Posterior vena cava (tissue), 2 donors: ENCODE measurements around the gene TBC1D23. TPM values are rescaled to one million over a fixed set of nuclear protein-coding genes. Genes with fewer than 3 reads are reported as not detected.
A peak's percentile ranks its signal among the peaks of the same experiment; 100 is the strongest.
"Not testable (repeated sequence)": the region's sequence is repeated elsewhere in the genome, so short reads cannot be mapped to it uniquely, and the experiment has no call there.

Experiments used
- DNase-seq: peaks from one replicate; pipeline ENCODE4 v3.0.0-alpha.2; 2020; ENCODE audit warnings: low spot score
- intact Hi-C, 2 donors: fragments of 100-400 bp; cut with DNase I; formaldehyde crosslinking; loops; one replicate each; pipeline versions ENCODE4 v1.14.1 to v1.14.2; 2022 to 2023
- total RNA-seq, 2 donors: library from RNA; stranded (reverse); fragmentation: NEBNext Ultra II Directional; extraction: Animal tissue kit (Norgen Biotek cat#: 25700); gene quantifications; one replicate each; pipeline ENCODE4 v1.2.1, GENCODE V29; 2021
- donor health status: DM: yes; HTN: yes; CAD: no.
- donor health status: DM: yes; HTN: yes; CAD: no.

TBC1D23 gene
- total RNA-seq, 2 donors from 2014 or later, result 45.5 to 54.6 TPM

DNA sequence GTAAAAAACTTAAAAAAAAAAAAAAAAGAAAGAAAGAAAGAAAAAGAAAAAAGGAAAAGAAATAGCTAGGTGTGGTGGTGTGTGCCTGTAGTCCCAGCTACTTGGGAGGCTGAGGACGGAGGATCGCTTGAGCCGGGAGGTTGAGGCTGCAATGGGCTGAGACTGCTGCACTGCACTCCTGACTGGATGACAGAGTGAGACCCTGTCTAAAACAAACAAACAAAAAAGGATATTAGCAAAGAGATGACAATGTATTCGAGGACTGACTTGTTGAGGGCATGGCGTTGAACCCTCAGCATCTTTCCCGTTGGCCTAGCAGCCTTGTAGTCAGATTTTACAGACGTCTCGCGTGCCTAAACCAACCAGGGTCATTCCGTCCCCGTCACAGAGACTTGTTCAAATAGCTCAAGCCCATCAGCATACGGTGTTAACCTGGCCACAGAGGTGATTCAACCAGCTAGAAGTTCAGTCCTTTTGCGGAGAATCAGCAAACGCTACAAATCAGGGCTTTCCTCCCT is 73.2 kb downstream of the TBC1D23 start:
- DNase-seq, result no peak
- intact Hi-C loops, result no loop called here

DNA sequence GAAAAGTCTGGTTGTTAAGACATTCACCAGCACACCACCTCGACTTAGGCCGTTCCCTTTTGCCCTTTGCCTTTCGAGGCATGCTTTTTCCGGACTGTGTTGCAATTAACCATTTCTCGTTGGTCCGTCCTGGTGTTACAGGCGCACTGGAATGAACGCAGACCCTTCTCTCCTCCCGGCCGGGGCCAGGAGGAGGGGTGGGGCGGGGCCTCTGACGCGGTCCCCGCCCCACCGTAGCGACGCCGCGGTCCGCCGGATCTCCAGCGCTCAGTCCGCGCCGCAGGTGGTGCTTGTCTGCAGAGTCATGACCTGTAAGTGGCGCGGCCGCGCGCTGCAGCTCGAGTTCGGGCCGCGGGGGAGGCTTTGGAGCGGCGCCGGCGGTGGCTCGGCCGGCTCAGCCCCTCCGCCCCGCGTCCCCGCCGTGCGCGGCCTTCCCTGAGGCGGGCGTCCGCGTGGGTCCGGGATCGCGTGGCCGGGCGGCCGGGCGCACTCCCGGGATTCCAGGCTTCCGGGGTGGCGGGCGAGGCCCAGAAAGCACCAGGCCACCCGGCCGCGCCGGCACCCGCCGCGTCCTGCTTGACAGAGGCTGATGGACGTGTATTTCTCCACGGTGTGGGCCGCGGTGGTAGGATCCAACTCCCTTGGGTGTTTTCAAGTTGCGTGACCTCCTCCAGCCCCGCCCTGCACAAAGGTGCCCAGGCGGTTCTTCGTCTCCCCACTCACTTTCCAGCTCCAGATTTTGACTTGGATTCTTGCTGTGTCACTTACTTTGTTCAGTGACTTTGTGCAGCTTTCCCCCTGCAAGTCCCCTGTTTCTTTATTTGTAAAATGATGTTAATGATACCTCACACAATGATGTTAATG is 73.9 kb downstream of the TBC1D23 start, which contains the start of gene NIT2:
Gene NIT2 (plus strand): TSS at position 270 of the 864 bp plus-strand sequence. CDS start 35 bp downstream, at position 305.
- peak; percentile 94 for DNase-seq
- intact Hi-C loops, result no loop called here

DNA sequence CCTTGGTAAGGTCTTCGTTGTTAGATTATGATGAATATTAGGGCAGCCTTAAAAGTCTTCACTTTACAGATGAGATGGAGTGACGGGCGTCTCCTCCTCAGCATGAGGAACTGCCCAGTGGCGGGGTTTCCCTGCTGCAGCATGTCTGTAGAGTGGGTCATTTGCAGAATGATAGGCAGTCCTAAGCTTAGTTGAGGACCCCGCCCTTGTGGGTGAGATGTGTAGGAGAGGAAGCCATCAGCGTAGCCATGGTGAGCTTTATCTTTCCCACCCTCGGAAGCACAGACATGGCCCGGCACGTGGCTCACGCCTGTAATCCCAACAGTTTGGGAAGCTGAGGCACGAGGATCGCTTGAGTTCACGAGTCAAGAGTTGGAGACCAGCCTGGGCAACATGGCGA is 74.6 kb downstream of the TBC1D23 start:
- DNase-seq, result no peak
- intact Hi-C loops, result no loop called here

DNA sequence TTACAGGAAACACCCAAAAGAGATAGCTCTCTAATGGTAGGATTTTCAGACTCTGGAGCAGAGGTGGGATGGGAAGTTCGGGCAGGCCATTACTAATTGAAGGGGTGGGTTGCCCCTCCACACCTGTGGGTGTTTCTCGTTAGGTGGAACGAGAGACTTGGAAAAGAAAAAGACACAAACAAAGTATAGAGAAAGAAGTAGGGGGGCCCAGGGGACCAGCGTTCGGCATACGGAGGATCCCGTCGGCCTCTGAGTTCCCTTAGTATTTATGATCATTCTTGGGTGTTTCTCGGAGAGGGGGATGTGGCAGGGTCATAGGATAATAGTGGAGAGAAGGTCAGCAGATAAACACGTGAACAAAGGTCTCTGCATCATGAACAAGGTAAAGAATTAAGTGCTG is 75.4 kb downstream of the TBC1D23 start:
- DNase-seq, intact Hi-C loops: not testable (repeated sequence)

DNA sequence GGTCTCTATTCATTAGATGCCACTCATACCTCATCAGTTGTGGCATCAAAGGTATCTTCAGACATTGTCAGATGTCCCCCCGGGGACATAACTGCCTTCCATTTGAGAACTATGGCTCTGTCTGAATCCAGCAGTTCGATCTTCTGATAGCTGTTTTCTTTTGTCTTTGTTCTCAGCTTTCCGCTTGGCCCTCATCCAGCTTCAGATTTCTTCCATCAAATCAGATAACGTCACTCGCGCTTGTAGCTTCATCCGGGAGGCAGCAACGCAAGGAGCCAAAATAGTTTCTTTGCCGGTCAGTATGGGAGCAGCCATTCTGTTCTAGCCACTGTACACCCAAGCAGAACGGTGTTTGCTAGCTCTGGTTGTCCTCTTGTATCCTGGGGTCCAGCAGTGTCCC is 78.1 kb downstream of the TBC1D23 start:
- DNase-seq, result no peak
- intact Hi-C loops, result no loop called here

DNA sequence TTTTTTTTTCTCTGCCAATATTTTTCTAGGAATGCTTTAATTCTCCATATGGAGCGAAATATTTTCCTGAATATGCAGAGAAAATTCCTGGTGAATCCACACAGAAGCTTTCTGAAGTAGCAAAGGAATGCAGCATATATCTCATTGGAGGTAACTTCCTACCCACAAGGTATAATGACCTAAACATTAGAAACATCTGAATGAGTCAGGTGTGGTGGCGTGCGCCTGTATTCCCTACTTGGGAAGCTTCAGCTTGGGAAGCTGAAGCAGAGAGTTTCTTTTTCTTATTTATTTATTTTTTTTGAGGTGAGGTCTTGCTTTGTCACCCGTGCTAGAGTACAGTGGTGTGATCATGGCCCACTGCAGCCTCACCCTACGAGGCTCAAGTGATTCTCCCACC is 79.0 kb downstream of the TBC1D23 start:
- no peak for DNase-seq
- intact Hi-C loops, result no loop called here

DNA sequence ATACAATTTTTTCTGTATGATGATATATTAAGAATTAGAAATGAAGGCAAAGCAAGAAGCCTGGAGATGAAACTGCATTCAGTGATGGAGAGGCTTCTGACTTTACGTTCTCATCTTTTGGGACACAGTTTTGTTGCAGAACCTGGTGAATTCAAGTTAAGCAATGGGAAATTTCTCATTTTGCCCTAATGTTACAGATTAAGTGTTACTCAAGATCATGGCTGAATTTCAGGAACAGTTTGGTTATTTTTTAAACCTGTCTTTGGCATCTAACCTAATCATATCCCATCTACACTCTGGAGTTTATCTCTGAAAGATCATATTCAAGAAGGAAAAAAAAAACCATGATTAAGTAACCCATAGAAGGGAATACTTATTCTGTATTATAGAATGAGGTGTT is 79.7 kb downstream of the TBC1D23 start:
- DNase-seq, result no peak
- intact Hi-C loops, result no loop called here

DNA sequence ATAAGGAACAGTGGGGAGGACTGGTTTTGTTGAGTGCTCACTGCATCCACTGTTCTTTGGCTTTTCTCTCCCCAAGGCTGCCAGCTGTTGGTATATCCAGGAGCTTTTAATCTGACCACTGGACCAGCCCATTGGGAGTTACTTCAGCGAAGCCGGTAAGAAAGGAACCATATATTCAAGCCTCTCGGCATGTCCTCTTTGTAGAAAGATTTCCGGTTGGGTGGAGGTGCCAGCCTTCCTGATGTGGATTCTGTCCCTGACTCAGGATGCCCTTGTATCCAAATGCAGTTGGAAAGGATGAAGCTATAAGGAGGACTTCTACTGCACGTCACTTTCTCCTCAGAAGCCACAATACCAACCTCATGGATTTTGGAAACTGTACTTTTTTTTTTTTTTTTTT is 87.9 kb downstream of the TBC1D23 start:
- DNase-seq, result no peak
- intact Hi-C loops, result no loop called here

DNA sequence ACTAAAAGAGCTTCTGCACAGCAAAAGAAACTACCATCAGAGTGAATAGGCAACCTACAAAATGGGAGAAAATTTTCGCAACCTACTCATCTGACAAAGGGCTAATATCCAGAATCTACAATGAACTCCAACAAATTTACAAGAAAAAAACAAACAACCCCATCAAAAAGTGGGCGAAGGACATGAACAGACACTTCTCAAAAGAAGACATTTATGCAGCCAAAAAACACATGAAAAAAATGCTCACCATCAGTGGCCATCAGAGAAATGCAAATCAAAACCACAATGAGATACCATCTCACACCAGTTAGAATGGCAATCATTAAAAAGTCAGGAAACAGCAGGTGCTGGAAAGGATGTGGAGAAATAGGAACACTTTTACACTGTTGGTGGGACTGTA is 91.0 kb downstream of the TBC1D23 start:
- DNase-seq, intact Hi-C loops: not testable (repeated sequence)

DNA sequence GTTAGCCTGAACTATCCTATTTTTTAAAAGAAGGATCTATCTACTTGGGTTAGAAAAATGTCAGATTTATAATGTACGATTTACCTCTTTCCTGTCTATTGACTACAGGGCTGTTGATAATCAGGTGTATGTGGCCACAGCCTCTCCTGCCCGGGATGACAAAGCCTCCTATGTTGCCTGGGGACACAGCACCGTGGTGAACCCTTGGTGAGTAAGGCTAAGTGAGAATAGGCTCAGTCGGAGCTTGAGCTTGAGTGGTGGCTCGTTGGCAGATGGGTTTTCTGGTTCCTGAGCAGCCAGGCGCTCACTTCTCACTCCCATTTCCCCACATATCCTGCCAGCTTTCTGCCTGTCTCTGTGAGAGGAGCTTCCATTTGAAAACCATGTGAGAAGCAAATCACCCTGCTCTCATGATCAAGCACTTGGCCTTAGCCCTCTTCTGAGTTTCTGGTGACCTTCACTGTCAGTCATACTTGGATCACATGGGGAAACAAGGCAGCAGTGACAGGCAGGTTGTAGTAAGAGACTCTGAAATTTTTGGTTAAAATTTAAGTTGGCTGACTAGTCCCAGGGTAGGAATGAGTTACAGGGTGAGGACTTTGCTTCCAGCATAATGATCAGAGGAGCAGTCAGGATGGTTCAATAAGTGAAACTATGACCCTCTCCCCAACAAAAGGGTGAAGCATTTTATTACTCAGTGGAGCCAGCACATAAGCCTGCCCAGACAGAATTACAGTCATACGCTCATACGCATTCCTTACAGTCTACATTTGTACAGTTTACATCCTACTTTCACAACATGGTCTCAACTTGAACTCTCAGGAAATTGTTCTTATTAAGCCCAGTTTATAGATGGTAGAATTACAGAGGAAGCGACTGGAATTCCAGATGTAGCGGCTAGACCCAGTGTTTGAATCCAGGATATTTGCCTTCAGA is 91.8 kb downstream of the TBC1D23 start:
- intact Hi-C loops, result no loop called here
- no peak for DNase-seq

DNA sequence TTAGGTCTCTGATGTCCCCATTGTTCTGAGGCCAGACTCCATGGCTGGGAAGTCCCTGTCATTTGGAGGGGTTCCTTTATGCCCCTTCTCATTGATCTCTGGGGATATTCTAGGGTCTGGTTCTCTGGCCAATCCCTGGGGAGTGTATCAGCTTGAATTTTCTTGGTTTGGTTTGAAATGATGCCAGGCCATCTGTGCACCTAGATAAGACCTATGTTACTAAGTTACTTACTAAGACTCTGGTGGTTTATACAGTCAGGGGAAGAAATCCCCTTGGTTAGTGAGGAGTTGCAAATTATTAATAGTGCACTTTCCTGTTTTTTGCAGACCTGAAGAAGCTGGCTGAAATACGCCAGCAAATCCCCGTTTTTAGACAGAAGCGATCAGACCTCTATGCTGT is 94.1 kb downstream of the TBC1D23 start:
- intact Hi-C loops, result no loop called here
- no peak for DNase-seq

DNA sequence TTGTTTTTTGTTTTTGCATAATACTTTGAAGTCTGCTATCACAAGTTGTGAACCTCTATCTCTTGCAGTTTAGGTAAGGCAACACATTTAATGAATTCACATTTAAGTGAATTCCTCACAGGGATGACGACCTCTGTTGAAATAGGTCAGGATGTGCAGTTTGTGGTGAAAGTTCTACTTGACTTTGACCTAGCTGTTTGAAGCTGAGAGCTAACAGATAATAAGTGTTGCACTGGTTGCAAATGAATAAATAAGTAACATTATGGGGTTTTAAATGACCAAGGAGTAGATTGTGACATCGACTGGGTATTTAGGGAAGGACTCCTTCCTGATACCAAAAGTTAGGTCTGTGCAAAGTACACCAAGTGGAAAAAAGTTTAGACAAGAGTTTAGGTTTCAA is 97.6 kb downstream of the TBC1D23 start:
- intact Hi-C loops, result no loop called here
- no peak for DNase-seq

DNA sequence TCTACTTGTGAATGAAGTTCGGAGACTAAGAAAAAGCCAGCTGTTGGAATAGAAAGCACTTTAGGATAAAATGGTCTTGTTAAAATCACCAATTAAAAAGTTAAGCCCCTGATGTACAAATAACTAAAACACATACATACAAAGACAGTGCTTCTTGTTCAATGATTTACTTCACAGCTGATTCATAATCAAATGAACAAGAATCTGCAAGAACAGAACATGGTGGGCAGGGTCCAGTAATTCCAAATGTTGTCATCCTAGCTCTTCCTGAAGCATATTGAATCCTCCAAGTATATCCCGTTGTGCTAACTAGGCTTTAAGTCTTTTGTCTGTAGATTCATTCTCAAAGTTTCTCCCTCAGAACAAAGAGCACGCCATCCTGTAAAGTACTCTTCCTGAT is 98.2 kb downstream of the TBC1D23 start:
- intact Hi-C loops, result no loop called here
- DNase-seq, result no peak

DNA sequence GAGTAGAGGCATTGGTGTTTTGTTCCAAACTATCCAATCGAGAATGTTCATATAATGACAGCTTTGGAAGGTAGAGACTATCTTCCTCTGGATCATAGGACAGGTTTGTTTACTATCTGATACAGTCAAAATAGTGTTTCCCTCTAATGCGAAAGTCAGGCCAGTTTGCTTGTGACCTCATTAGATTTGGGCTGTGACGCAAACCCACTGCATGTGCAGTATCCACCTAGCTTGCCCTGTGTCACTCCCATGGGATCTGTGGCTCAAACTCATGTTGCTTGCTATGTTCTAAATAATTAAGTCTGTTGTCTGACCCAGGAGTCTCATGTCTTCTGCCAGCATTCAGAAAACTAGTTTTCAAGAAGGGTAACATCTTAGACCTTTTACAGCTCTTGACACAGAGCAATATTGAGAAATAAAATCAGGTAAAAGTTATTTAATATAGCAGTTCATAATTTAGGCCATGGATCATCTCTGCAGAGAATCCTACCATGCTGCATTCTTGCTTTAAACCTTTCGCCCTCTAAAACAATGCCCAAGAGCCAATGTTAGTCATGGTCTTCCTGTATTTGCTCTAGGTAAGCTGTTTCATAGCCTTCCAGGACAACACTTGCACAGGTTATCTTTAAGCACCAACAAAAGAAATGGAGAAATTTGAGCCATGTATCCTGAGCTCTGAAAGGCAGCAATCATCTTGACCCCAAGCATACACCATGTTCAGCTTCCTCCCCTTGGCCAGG is 100.1 kb downstream of the TBC1D23 start:
- intact Hi-C loops, result no loop called here
- no peak for DNase-seq

DNA sequence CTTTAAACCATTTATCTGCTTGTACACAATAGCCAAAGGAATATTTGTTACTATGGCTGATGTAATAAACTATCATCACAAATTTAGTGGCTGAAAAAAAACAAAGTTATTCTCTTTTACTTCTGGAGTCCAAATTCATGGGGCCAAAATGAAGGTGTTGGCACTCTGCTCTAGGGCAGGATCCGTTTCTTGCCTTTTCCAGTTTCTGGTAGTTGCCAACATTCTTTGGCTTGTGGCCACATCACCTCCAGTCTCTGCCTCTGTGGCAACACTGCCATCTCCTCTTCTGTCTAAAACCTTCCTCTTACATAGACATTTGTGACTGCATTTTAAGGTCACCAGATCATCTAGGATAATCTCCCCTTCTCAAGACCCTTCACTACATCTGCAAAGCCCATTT is 101.1 kb downstream of the TBC1D23 start:
- DNase-seq, result no peak
- intact Hi-C loops, result no loop called here

DNA sequence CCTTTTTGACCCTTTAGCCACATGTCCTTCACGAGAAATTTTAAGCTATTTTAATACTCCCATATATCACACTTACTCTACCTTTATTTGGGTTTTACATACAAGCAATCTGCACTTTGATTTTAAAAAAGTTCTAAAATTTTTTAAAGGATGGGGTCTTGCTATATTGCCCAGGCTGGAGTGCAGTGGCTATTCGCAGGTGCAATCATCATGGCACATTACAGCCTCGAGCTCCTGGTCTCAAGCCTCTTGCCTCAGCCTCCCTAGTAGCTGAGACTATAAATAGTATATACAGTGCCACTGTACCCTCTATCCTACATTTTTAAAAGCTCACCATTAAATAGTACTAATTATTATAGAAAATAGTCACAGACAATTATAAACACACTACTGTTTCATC is 103.6 kb downstream of the TBC1D23 start:
- DNase-seq, result no peak
- intact Hi-C loops, result no loop called here

DNA sequence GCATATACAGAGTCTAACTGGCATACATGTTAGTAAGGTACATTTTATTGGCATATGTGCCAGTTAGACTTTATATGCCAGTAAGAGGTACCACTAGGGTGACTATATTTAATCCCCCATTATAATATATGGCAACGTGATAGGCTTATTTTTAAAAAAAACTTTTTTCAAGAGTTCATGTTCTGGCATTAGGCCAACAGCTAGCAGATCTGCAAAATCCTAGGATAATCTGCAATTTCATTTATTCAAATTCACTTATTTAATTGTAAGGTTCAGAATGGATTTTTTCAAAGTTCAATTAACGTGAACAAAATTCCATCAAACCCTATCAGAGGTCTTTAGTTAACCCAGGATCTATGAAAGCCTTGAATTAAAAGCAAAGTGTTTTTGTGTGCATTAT is 105.6 kb downstream of the TBC1D23 start:
- intact Hi-C loops, result no loop called here
- no peak for DNase-seq

DNA sequence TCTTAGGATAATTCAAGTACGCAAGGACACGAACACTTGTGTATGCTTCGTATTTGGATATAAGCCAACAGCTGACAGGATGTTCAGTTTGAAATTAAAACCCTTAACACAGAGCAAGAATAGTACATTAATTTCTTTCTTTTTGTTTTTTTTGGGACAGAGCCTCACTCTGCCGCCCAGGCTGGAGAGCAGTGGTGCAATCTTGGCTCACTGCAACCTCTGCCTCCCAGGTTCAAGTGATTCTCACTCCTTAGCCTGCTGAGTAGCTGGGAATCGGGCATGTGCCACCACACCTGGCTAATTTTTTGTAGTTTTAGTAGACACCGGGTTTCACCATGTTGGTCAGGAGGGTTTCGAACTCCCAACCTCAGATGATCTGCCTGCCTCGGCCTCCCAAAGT is 107.6 kb downstream of the TBC1D23 start:
- no peak for DNase-seq
- intact Hi-C loops, result no loop called here

DNA sequence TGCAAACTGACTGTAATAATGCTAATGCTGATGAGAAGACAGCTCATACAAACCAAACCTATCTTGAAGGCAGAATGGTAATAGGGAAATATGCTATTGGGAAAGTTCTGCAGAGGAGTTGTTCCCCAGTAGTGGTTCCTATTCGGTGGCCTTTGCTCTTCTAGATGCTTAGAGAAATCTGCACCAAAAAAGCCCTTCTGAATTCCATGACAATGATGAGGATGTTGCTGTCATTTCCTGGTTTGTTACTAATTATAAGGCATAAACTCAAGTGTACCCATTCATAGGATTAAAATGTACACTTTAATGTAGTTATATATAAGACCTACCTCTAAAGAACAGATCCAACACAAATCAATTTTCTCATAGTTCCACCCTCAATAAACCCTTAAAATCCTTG is 110.0 kb downstream of the TBC1D23 start:
- DNase-seq, result no peak
- intact Hi-C loops, result no loop called here
